NCI-H2081 (cell line): Measurements from ENCODE around the gene ATP1B2.

Source experiments
- DNase-seq, 2 experiments: peaks; one replicate each; lab custom pipeline; 2025; lab: John Stamatoyannopoulos, UW

The ATP1B2 gene

DNA sequence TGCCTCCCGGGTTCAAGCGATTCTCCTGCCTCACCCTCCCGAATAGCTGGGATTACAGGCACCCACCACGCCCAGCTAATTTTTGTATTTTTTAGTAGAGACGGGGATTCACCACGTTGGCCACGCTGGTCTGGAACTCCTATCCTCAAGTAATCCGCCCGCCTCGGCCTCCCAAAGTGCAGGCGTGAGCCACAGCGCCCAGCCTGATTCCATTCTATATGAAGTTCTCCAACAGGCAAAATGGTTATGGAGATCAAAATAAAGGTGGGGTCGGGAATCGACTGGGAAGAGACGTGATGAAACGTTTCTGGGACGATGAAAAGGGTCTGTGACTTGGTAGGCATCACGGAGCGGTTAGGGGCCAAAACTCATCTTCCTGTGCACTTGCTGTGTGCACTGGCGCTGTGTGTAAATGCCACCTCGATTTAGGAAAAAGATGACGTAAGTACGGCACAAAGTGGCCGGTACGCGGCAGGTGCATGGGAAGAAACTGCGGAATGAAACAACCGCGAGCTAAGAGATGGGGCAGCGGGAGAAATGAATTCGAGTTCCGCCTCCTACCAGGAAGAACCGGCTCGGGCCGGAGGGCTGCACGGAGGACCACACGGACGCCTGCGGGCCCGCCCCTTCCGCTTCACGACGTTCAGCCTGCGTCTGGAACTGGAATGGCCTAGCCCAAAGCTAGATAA is 35.0 kb downstream of the ATP1B2 start:
- DNase-seq: peak; percentile 84 to 89

DNA sequence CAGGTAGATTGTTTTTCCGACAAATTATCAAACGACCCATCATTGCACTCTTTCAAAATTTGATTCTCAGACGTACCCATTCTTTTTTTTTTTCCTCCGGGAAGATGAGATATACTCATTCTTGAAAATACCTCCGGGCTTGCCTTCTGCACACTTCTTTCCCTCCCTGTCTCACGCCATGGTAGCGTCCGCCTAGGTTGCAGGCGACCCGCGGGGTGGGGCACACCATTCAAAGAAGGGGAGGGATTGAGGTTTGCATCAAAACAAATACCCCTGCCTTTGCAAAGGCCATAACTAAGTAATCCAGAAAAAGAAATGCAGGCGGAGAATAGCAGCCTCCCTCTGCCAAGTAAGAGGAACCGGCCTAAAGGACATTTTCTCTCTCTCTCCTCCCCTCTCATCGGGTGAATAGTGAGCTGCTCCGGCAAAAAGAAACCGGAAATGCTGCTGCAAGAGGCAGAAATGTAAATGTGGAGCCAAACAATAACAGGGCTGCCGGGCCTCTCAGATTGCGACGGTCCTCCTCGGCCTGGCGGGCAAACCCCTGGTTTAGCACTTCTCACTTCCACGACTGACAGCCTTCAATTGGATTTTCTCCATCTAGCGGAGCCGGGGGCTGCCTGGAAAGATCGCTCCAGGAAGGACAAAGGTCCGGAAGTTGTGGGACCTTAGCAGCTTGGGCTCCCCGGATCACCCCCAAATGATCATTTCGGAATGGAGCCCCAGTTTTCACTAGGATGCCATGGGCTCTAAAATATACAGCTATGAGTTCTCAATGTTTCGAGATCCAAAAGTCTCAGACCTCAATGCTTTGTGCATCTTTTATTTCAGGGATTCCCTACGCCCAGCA is 35.7 kb downstream of the ATP1B2 start:
- DNase-seq: peak; percentile 78 to 82

DNA sequence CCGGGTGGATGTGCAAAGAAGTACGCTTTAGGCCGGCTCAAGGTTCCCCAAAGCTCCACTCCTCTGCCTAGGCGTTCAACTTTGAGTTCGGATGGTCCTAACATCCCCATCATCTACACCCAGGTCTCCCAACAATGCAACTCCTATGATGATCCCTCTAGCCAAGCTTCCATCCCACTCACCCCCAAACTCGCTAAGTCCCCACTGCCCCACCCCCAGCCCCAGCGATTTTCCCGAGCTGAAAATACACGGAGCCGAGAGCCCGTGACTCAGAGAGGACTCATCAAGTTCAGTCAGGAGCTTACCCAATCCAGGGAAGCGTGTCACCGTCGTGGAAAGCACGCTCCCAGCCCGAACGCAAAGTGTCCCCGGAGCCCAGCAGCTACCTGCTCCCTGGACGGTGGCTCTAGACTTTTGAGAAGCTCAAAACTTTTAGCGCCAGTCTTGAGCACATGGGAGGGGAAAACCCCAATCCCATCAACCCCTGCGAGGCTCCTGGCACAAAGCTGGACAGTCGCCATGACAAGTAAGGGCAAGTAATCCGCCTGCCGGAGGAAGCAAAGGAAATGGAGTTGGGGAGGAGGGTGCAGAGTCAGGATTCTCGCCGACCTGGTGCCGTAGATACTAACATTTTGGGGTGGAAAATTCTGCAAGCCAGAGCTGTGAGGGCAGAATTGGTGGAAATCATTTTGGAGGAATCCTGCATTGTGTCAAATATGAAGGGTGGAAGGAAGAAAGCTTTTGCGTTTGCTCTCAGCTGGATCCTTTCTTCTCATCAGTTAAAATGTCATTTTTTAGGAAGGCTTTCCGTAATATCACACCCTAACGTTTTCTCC is 36.6 kb downstream of the ATP1B2 start, which contains the start of gene TP53:
TSS of gene TP53 (minus strand) at position 419 of the 836 bp plus-strand sequence. CDS start 10,896 bp downstream, outside the sequence.
- peak; percentile 78 to 86 for DNase-seq

DNA sequence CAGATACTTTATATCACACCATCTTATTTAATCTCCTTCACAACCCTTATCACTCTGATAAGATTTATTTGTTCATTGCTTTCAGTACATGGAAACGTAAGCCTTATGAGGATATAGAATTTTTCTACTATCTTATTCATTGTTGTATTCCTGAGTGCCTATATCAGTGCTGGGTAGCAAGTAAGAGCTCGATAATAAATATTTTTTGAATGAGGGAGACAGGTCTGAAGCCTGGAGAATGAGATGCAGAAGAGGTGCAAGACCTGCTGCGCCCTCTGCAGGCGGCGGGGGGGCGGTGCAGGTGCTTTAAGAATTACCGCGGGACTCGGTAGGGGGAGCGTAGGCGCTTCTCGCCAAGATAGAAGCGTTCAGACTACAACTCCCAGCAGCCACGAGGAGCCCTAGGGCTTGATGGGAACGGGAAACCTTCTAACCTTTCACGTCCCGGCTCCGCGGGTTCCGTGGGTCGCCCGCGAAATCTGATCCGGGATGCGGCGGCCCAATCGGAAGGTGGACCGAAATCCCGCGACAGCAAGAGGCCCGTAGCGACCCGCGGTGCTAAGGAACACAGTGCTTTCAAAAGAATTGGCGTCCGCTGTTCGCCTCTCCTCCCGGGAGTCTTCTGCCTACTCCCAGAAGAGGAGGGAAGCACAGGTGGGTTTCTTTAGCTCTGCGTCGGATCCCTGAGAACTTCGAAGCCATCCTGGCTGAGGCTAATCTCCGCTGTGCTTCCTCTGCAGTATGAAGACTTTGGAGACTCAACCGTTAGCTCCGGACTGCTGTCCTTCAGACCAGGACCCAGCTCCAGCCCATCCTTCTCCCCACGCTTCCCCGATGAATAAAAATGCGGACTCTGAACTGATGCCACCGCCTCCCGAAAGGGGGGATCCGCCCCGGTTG is 37.4 kb downstream of the ATP1B2 start, which contains the start of gene WRAP53:
TSS of gene WRAP53 (plus strand) at position 570 of the 900 bp plus-strand sequence. CDS start at position 742, 172 bp downstream.
- peak; percentile 85 to 94 for DNase-seq

DNA sequence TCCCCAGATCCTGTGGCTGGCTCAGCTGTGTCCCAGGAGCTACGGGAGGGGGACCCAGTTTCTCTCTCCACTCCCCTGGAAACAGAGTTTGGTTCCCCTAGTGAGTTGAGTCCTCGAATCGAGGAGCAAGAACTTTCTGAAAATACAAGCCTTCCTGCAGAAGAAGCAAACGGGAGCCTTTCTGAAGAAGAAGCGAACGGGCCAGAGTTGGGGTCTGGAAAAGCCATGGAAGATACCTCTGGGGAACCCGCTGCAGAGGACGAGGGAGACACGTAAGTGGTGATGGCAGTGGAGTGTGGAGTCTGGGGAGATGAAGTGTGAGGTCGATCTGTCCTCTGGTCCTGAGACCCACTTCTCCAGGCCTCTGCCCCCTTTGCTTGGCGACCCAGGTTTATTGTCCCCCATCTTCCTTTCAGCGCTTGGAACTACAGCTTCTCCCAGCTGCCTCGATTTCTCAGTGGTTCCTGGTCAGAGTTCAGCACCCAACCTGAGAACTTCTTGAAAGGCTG is 38.1 kb downstream of the ATP1B2 start:
- DNase-seq: no peak

DNA sequence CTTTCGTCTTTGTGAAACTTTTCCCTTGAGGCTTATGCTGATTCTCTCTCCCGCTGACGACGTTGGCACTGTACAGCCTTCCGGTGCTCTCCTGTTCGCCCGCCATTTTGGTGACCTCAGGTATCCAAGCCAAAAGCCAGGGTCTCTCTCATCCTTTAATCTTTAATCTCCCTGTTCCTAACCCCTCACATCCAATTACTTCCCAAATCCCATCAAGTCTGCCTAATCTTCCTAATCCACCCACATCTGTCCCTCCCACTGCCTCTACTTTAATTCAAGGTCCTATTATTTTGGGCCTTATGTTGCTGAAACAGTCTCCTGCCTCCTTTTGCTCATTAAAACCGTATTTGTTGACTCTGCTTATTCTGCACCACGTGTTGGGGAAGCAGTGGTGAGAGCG is 44.9 kb downstream of the ATP1B2 start:
- DNase-seq: no peak

DNA sequence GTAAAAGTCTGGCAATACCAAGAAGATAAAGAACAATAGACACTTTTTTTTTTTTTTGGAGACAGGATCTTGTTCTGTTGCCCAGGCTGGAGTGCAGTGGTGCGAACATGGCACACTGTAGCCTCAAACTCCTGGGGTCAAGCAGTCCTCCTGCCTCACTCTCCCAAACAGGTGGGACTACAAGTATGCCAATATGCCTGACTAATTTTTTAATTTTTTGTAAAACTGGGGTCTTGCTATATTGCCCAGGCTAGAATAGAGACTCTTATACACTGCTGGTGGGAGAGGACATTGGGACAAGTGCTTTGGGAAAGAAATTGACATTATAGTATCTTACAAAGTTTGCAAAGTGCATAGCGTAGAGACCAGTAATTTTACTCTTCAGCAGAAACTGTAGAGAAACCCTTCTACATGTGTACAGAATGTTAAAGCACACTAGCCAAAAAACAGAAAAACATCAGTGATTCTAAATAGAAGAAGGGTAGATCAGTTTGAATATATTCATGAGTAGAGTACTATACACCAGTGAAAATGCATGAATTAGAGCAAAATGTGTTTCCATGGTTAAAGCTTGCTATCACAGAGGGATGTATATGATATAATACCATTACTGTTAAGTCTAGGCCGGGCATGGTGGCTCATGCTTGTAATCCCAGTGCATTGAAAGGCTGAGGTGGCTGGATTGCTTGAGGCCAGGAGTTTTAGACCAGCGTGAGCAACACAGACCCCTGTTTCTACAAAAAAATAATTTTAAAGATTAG is 47.3 kb downstream of the ATP1B2 start:
- no peak for DNase-seq

DNA sequence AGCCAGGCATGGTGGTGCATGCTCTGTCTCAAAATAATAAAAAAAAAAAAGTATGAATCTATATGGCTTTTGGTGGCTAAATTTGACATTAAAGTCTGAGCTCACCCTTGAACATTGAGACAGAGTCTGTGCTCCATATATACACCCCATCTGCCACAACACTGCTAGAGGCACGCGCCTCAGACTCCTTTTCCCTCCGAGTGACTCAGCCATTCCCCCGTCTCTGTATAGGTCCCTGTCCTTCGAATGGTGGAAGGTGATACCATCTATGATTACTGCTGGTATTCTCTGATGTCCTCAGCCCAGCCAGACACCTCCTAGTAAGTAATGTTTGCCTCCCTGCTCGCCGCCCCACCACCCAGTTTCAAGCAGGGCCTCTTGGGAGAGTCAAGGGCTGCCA is 49.8 kb downstream of the ATP1B2 start:
- DNase-seq: no peak

DNA sequence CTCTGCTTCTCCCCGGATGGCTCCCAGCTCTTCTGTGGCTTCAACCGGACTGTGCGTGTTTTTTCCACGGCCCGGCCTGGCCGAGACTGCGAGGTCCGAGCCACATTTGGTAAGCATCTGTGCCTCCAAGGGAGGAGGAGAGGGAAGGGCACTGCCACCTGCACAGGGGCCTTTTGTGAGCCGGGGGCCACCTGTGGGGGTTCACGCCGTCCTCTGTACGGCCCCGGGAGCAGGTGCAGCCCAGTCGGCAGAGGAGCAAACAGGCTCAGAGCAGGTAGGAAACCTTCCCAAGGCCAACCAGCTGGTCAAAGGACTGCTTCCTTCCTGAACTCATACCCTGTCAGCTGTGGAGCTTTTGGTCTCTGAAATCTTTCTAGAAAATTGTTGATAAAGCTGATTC is 51.0 kb downstream of the ATP1B2 start:
- no peak for DNase-seq

DNA sequence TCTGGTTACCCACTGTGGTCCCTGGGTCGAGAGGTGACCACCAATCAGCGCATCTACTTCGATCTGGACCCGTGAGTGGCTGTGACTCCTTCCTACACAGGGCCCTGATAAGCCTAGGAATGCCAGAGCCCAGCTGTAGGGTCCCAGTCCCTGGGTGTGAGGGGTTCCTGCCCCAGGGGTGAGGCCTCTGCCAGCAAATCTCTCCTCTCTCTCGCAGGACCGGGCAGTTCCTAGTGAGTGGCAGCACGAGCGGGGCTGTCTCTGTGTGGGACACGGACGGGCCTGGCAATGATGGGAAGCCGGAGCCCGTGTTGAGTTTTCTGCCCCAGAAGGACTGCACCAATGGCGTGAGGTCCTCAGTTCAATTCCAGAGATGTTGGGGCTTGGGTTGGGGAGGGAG is 52.0 kb downstream of the ATP1B2 start:
- DNase-seq: no peak

DNA sequence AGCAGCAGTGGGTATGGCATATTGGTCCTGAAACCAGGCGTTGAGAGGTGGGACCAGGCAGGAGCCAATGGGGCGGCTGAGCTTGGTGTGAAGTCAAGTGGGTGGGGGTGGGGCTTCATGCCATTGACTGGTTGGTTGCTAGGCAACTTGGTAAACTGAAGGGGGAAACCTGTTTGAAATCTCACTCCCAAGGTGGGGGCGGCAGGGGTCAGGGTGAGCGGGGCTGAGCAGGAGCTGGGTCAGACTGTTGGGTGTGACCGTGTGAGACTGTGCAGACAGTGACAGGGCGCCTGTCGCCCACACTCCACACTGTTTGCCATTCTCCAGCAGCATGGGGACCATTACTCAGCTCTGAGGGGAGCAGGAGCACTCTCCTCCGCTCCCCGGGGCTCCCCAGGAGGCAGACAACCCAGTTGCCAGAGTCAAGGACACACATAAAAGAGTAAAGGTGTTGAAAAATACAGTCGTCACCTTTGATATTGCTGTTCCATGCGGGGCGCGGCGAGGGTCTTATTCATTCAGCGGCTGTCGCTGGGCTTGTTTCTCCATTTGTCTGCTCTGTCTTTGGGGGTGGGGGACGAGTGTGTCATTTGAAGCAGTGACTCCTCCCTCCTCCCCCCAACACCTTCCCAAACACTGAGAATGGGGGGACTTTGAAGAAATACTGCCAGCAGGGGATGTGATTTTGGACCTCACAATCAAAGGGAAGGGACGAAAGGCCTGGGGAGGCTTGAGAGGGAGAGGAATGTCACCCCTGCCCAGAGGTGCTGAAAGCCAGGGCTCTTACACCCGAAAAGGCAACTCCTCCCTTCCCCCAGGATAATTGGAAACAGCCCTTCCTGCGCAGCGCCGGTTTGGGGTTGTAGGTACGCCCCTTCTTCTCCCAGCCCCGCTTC is 53.1 kb downstream of the ATP1B2 start:
- DNase-seq: peak in 1 of 2 experiments; percentile 7

DNA sequence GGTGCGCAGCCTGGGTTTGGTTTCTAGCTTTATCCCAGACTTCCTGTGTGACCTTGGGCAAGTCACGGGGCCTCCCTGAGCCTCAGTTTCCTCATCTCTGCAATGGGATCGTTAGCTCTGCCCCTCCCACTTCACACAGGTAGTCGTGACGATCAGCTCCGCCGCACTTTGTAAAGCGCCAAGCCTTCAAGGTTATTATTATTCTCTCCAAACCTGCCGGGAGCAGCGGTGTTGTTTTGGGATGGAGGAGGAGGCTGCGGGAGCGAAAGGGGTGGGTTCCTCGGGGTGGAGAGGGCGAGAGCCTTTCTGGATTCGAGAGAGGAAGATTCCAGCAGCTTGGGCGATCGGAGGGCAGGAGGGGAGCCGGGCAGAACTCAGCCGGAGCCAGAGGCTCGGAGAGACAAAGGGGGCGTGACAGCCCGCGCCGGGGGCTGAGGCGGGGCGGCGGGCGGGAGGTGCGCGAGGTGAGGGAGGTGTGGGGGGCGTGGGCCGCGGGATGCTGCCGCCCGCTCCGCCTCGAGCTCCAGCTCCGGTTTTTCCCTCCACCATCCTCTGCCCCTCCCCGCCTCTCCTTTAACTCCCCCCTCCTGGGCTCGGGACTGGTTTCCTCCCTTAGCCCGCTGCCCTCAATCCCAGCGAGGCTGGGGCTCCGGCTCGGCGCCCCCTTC is 54.0 kb downstream of the ATP1B2 start, which contains the start of gene EFNB3:
TSS of gene EFNB3 (plus strand) at position 602 of the 668 bp plus-strand sequence. CDS start 397 bp downstream, outside the sequence.
- DNase-seq: peak in 1 of 2 experiments; percentile 23

DNA sequence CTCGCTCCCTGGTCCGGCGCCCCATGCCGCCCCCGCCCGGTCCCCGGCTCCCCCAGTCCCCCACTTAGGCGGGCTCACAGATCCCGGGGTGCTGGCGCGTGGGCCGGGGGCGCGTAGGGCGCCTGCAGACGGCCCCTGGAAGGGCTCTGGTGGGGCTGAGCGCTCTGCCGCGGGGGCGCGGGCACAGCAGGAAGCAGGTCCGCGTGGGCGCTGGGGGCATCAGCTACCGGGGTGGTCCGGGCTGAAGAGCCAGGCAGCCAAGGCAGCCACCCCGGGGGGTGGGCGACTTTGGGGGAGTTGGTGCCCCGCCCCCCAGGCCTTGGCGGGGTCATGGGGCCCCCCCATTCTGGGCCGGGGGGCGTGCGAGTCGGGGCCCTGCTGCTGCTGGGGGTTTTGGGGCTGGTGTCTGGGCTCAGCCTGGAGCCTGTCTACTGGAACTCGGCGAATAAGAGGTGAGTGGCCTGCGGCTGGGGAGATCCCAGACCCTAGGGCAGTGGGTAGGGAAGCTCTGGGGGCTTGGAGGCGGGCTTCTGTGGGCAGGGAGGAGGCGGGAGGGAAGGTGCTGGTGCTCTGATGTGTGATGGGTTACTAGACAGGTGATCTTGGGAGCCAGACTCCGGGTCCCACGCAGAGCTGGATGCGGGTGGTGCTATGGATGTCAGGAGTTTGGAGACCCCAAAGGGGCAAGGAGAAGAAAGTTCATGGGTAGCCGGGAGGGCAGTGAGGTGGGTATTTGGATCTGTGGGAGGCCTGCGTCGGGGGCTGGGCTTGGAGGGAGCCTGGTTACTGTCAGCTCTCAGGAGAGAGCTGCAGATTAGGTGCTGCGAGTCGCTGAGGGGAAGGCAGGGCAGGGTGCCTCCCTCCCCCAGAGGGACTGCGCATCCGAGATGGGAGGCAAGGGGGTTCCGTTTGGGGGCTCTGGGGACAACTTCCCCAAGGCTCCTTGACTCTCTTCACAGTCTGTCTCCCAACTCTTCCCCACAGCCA is 54.8 kb downstream of the ATP1B2 start:
- DNase-seq: no peak

DNA sequence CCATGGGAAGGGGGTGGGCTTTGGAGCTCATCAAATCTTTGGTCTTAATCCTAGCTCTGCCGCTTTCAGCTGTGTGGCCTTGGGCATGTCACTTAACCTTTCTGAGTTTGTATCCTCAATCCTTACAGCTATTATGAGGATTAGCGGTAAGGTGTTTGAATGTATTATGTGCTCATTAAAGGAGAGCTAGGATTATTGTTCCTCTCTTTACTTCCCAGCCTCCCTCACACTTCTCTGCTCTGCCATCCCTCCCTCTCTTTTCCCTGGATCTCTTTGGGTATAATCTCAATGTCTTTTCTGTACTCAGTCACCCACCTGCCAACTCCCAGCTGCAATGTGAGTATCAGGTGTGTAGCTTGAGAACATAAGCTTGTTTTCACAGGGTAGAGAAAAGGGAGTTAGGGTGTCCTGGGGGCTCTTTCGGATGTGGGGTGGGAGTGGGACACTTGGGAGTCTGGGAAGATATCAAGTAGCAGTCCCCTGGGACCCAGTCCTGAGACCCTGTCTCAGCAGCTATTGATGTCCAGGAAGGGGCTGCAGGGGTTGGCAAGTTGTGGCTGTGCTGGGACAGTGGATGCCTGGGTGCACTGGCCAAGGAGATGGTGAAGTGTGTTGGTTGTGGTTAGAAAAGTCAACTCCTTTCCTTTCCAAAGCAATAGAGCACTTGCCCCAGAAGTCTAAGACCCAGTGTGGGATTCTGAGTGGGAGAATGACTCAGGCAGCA is 56.1 kb downstream of the ATP1B2 start:
- no peak for DNase-seq
